Left ventricle myocardium inferior (tissue), 1 donor: ENCODE data around the gene FAM9C. TPM values are rescaled to one million over a fixed set of nuclear protein-coding genes. Genes with fewer than 3 reads are reported as not detected.

ENCODE experiments used
- DNase-seq: peaks from one replicate; pipeline ENCODE4 v3.0.0-alpha.2; 2020
- H3K27ac ChIP-seq: fragments of 200-600 bp; replicated peaks from 2 replicates; pipeline ENCODE4 v1.8.0; 2021
- H3K27me3 ChIP-seq: fragments of 200-600 bp; 2 replicates; pipeline ENCODE4 v1.8.0; 2021; ENCODE audit warnings: low read depth
- H3K36me3 ChIP-seq: fragments of 200-600 bp; 2 replicates; pipeline ENCODE4 v1.8.0; 2021
- H3K4me1 ChIP-seq: fragments of 200-600 bp; 2 replicates; pipeline ENCODE4 v1.8.0; 2021
- H3K4me3 ChIP-seq: fragments of 200-600 bp; 2 replicates; pipeline ENCODE4 v1.8.0; 2021; ENCODE audit warnings: mild to moderate bottlenecking, moderate library complexity
- H3K9me3 ChIP-seq: fragments of 200-600 bp; replicated peaks from 2 replicates; pipeline ENCODE4 v1.8.0; 2021
- CTCF ChIP-seq: fragments of 200-600 bp; IDR thresholded peaks from 2 replicates; pipeline ENCODE4 v1.8.0; 2021; ENCODE audit warnings: antibody characterized with exemption, mild to moderate bottlenecking, borderline replicate concordance
- intact Hi-C: fragments of 100-400 bp; cut with micrococcal nuclease; formaldehyde crosslinking; loops from one replicate; pipeline ENCODE4 v1.11.0; 2022
- total RNA-seq: library from RNA; stranded (reverse); fragmentation: NEBNext Ultra II Directional; extraction: Animal tissue kit (Norgen Biotek cat#: 25700); gene quantifications from one replicate; pipeline ENCODE4 v1.2.1, GENCODE V29; 2021
- donor health status: DM: no; HTN: yes; CAD: no; lungs with severe emphysema.

FAM9C gene
- total RNA-seq, 1 donor from 2014 or later: not detected

GRCh38 chrX:13059637-13060499 is 15.4 kb upstream of the FAM9C start:
- Histone ChIP-seq H3K9me3 (no peaks in the 10 kb centered on the region), H3K27me3 (no peaks in the 10 kb centered on the region), H3K36me3 (no peaks in the 10 kb centered on the region), H3K27ac (no peak overlapping the region), H3K4me3 (no peak overlapping the region), H3K4me1 (no peaks in the 10 kb centered on the region)
- DNase-seq: no peak
- no peak for TF ChIP-seq CTCF
- intact Hi-C loops: no loop called here

DNA sequence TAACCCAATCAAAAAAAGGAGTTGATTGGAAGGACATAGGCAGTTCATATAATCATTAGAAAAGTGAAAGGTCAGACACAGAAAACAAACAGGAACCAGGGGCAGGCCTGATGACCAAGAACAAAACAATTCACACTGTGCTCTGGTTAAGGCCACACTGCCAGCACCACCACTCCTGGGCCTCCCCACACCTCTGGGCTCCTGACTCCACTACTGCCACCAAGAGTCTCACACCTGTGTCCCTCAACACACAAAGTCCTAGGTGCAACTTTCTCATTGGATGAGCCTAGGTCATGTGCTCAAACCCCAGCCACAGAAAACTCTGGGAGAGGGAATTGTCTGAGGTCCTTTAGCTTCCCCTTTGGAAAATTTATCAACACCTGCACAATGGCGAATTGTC is 11.1 kb upstream of the FAM9C start:
- H3K4me1 ChIP-seq: no peaks in the 10 kb centered on the region
- H3K4me3 ChIP-seq: no peak overlapping the region
- H3K9me3 ChIP-seq: no peaks in the 10 kb centered on the region
- intact Hi-C loops: no loop called here
- H3K27me3 ChIP-seq: no peaks in the 10 kb centered on the region
- DNase-seq: no peak
- TF ChIP-seq CTCF: no peak
- H3K27ac ChIP-seq: no peak overlapping the region
- H3K36me3 ChIP-seq: no peaks in the 10 kb centered on the region

DNA sequence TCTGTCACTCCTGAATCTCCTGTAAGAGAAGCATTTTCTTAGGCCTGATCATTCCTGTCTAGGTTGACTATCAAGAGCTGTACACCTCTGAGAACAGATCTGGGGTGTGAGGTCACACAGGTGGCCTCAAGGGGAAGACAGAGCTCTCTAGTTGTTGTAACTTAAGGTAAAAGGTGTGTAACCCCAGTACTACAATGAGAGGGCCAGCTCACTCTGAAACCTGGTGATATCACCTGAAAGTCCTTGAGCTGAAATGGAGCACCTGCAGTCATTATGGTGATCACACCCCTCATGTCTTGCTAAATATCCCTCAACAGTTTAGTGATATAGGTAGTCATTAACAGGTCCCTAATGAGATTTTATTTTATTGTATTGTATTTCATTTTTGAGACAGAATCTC is 8.8 kb upstream of the FAM9C start:
- TF ChIP-seq CTCF: no peak
- intact Hi-C loops: no loop called here
- DNase-seq: no peak
- H3K4me3 ChIP-seq: no peak overlapping the region
- no peaks in the 10 kb centered on the region for H3K27me3 ChIP-seq
- no peaks in the 10 kb centered on the region for H3K36me3 ChIP-seq
- H3K9me3 ChIP-seq: no peaks in the 10 kb centered on the region
- H3K27ac ChIP-seq: peak overlapping the region; percentile 72
- H3K4me1 ChIP-seq: no peaks in the 10 kb centered on the region

- no peaks in the 10 kb centered on the region for H3K27me3 ChIP-seq
- no peak for DNase-seq
- H3K9me3 ChIP-seq: no peaks in the 10 kb centered on the region
- no peaks in the 10 kb centered on the region for H3K4me1 ChIP-seq
- H3K27ac ChIP-seq: peak overlapping the region; percentile 72
- intact Hi-C loops: no loop called here
- no peaks in the 10 kb centered on the region for H3K36me3 ChIP-seq
- TF ChIP-seq CTCF: no peak
- no peak overlapping the region for H3K4me3 ChIP-seq
Observed at GRCh38 chrX:13051529-13052172, 7.2 kb upstream of the FAM9C start.

- Histone ChIP-seq H3K36me3 (no peaks in the 10 kb centered on the region), H3K9me3 (no peaks in the 10 kb centered on the region), H3K4me3 (no peak overlapping the region), H3K27me3 (no peaks in the 10 kb centered on the region), H3K27ac (peak overlapping the region; percentile 67), H3K4me1 (no peaks in the 10 kb centered on the region)
- intact Hi-C loops: no loop called here
- no peak for DNase-seq
- TF ChIP-seq CTCF: no peak
Observed at GRCh38 chrX:13051167-13051528, 6.7 kb upstream of the FAM9C start.
